GM19025 (cell line): Measurements from ENCODE around the gene ZNF316.

ENCODE experiments used
- ATAC-seq: cut with Tn5 transposase; IDR thresholded peaks from one replicate; pipeline ENCODE4 v1.9.1; 2021; ENCODE audit warnings: mild to moderate bottlenecking, low read depth, moderate library complexity; ENCODE audit not compliant: unreplicated experiment

Gene ZNF316

GRCh38 chr7:6675807-6676405 is 38.8 kb downstream of the ZNF316 start:
- no peak for ATAC-seq

GRCh38 chr7:6680146-6680545 is 43.0 kb downstream of the ZNF316 start:
- ATAC-seq: no peak

- no peak for ATAC-seq
Measured at GRCh38 chr7:6691103-6691502, 54.0 kb downstream of the ZNF316 start.

- no peak for ATAC-seq
Measured at GRCh38 chr7:6691609-6692106, 54.5 kb downstream of the ZNF316 start.

GRCh38 chr7:6700793-6701192 is 63.7 kb downstream of the ZNF316 start:
- no peak for ATAC-seq

- no peak for ATAC-seq
Measured at GRCh38 chr7:6701860-6702259, 64.7 kb downstream of the ZNF316 start.
